Tibial artery (tissue), 4 donors: ENCODE measurements around the gene SPTBN2.

ENCODE experiments used
- DNase-seq, 2 donors: peaks; one replicate each; pipeline ENCODE4 v3.0.0-alpha.2; 2019
- H3K27ac ChIP-seq, 2 donors: fragments of 200-600 bp; sonication (generic) in 1 of 2; 1 replicate in 1 of 2; 2 replicates in 1 of 2; pipeline ENCODE4 v1.5.1; 2018 to 2019; ENCODE audit warnings: mild to moderate bottlenecking in 1 of 2
- H3K27me3 ChIP-seq, 2 donors: fragments of 200-600 bp; sonication (generic) in 1 of 2; one replicate each; pipeline versions ENCODE4 v1.5.1 to v1.6.0; 2016 to 2019
- H3K36me3 ChIP-seq, 3 donors: fragments of 200-600 bp; sonication (generic) in 2 of 3; one replicate each; pipeline ENCODE4 v1.5.1; 2016 to 2019; ENCODE audit warnings: mild to moderate bottlenecking in 2 of 3
- H3K4me1 ChIP-seq, 4 donors: fragments of 200-600 bp; sonication (generic) in 2 of 4; 1 replicate in 3 of 4; 2 replicates in 1 of 4; pipeline ENCODE4 v1.5.1; 2016 to 2019
- H3K4me3 ChIP-seq, 2 donors: fragments of 200-600 bp; sonication (generic) in 1 of 2; 1 replicate in 1 of 2; 2 replicates in 1 of 2; pipeline ENCODE4 v1.5.1; 2018 to 2019; ENCODE audit warnings: mild to moderate bottlenecking in 2 of 2
- H3K9me3 ChIP-seq, 3 donors: fragments of 200-600 bp; sonication (generic) in 1 of 3; one replicate each; pipeline ENCODE4 v1.5.1; 2016 to 2019
- intact Hi-C: fragments of 100-400 bp; cut with DNase I; formaldehyde crosslinking; loops from one replicate; pipeline ENCODE4 v1.15.0; 2023; ENCODE audit warnings: low total_unique reads
- TF ChIP-seq, protein P1 (sequence below), 2 experiments: fragments of 200-600 bp in 1 of 2; fragments of 450-650 bp in 1 of 2; IDR thresholded peaks; one replicate each; pipeline ENCODE4 v1.5.1; 2017 to 2019; ENCODE audit warnings: antibody characterized with exemption in 2 of 2, mild to moderate bottlenecking in 1 of 2, moderate library complexity in 1 of 2

Gene SPTBN2

DNA sequence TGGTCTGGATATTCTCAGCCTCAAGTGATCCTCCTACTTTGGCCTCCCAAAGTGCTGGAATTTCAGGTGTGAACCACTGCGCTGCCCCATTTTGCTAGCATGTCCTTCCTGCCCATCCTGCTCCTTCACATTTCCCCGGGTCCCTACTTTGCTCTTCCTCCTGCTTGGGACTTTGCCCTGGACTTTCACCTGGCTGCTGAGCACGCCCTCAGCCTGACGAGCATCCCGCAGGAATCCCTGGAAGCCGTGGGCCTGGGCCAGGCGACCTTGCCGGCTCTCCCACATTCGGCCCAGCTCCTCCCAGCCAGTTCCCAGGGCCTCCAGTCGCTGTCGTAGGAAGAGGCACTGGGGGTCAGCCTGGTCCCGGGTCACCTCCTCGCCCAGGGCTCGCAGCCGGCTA lies 28.7 kb downstream of the SPTBN2 start:
- H3K9me3 ChIP-seq: no peaks in the 10 kb centered on the region
- H3K36me3 ChIP-seq: peaks cover 0 to 32% (median 5%) of the 10 kb centered on the region in 3 donors
- no peak for DNase-seq
- intact Hi-C loops: no loop called here
- no peak overlapping the region for H3K27ac ChIP-seq
- TF ChIP-seq, protein P1, sequence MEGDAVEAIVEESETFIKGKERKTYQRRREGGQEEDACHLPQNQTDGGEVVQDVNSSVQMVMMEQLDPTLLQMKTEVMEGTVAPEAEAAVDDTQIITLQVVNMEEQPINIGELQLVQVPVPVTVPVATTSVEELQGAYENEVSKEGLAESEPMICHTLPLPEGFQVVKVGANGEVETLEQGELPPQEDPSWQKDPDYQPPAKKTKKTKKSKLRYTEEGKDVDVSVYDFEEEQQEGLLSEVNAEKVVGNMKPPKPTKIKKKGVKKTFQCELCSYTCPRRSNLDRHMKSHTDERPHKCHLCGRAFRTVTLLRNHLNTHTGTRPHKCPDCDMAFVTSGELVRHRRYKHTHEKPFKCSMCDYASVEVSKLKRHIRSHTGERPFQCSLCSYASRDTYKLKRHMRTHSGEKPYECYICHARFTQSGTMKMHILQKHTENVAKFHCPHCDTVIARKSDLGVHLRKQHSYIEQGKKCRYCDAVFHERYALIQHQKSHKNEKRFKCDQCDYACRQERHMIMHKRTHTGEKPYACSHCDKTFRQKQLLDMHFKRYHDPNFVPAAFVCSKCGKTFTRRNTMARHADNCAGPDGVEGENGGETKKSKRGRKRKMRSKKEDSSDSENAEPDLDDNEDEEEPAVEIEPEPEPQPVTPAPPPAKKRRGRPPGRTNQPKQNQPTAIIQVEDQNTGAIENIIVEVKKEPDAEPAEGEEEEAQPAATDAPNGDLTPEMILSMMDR (IDR thresholded peaks at IDR 0.05): no peak
- H3K27me3 ChIP-seq: no peaks in the 10 kb centered on the region
- no peaks in the 10 kb centered on the region for H3K4me1 ChIP-seq
- H3K4me3 ChIP-seq: no peak overlapping the region

- intact Hi-C loops: no loop called here
- peaks cover 0 to 25% (median 5%) of the 10 kb centered on the region in 3 donors for H3K36me3 ChIP-seq
- TF ChIP-seq, protein P1 (IDR thresholded peaks at IDR 0.05): no peak
- no peaks in the 10 kb centered on the region for H3K4me1 ChIP-seq
- no peaks in the 10 kb centered on the region for H3K27me3 ChIP-seq
- no peaks in the 10 kb centered on the region for H3K9me3 ChIP-seq
- no peak overlapping the region for H3K4me3 ChIP-seq
- H3K27ac ChIP-seq: no peak overlapping the region
- DNase-seq: no peak
Observed at GRCh38 chr11:66698491-66698890, 30.5 kb downstream of the SPTBN2 start.

GRCh38 chr11:66697988-66698387 lies 31.0 kb downstream of the SPTBN2 start:
- Histone ChIP-seq H3K4me3 (no peak overlapping the region), H3K36me3 (peaks cover 0 to 25% (median 5%) of the 10 kb centered on the region in 3 donors), H3K4me1 (no peaks in the 10 kb centered on the region)

GRCh38 chr11:66696146-66696545 lies 32.9 kb downstream of the SPTBN2 start:
- Histone ChIP-seq H3K4me3 (no peak overlapping the region), H3K4me1 (no peaks in the 10 kb centered on the region), H3K9me3 (no peaks in the 10 kb centered on the region), H3K27me3 (no peaks in the 10 kb centered on the region), H3K36me3 (peaks cover 0 to 33% (median 5%) of the 10 kb centered on the region in 3 donors), H3K27ac (no peak overlapping the region)
- TF ChIP-seq, protein P1 (IDR thresholded peaks at IDR 0.05): no peak
- intact Hi-C loops: no loop called here
- DNase-seq: no peak

More at GRCh38 chr11:66697988-66698387, 31.0 kb downstream of the SPTBN2 start:
- Histone ChIP-seq H3K9me3 (no peaks in the 10 kb centered on the region), H3K27ac (no peak overlapping the region), H3K27me3 (no peaks in the 10 kb centered on the region)
- no peak for DNase-seq
- intact Hi-C loops: no loop called here
- TF ChIP-seq, protein P1 (IDR thresholded peaks at IDR 0.05): no peak

GRCh38 chr11:66694732-66695207 lies 34.2 kb downstream of the SPTBN2 start:
- TF ChIP-seq, protein P1 (IDR thresholded peaks at IDR 0.05): peak; percentile 92 to 93
- Histone ChIP-seq H3K27ac (no peak overlapping the region), H3K36me3 (peaks cover 0 to 33% (median 5%) of the 10 kb centered on the region in 3 donors), H3K27me3 (no peaks in the 10 kb centered on the region), H3K4me1 (no peaks in the 10 kb centered on the region), H3K4me3 (no peak overlapping the region), H3K9me3 (no peaks in the 10 kb centered on the region)
- DNase-seq: peak; percentile 91 to 93
- intact Hi-C loops: loop anchor here (2.0 kb wide), 1 partner anchor 140 kb away; no protein-coding TSS in a partner anchor

- Histone ChIP-seq H3K9me3 (no peaks in the 10 kb centered on the region), H3K4me3 (no peak overlapping the region), H3K27me3 (no peaks in the 10 kb centered on the region), H3K4me1 (no peaks in the 10 kb centered on the region), H3K36me3 (peaks cover 0 to 36% (median 0%) of the 10 kb centered on the region in 3 donors), H3K27ac (no peak overlapping the region)
- intact Hi-C loops: loop anchor here (2.0 kb wide), 1 partner anchor 141 kb away; no protein-coding TSS in a partner anchor
- DNase-seq: no peak
- TF ChIP-seq, protein P1 (IDR thresholded peaks at IDR 0.05): no peak
Observed at GRCh38 chr11:66694056-66694410, 35.0 kb downstream of the SPTBN2 start.
